HL-60 (cell line): ENCODE measurements around the gene HNRNPL.

ENCODE experiments used
- DNase-seq, 2 experiments: peaks; one replicate each; pipeline ENCODE4 v3.0.0-alpha.2; 2010 to 2020; ENCODE audit warnings: low read depth in 1 of 2, low spot score in 1 of 2
- H3K27ac ChIP-seq: fragments of 250-450 bp; sonication (Bioruptor Pico); replicated peaks from 2 replicates; pipeline ENCODE4 v1.5.1; 2020; ENCODE audit warnings: mild to moderate bottlenecking, moderate library complexity
- H3K27me3 ChIP-seq: fragments of 250-450 bp; sonication (Bioruptor Pico); 2 replicates; pipeline ENCODE4 v1.5.1; 2021; ENCODE audit warnings: mild to moderate bottlenecking, moderate library complexity; ENCODE audit not compliant: insufficient read depth, poor library complexity, severe bottlenecking
- H3K4me3 ChIP-seq: replicated peaks from 2 replicates; pipeline ENCODE4 v1.5.1; 2011; ENCODE audit warnings: mild to moderate bottlenecking, control low read depth, low read length; ENCODE audit not compliant: insufficient read depth
- CTCF ChIP-seq: IDR thresholded peaks from one replicate; pipeline ENCODE4 v1.5.1; 2011; ENCODE audit warnings: low read length, control low read depth, inconsistent platforms; ENCODE audit not compliant: insufficient read depth
- GABPA ChIP-seq: IDR thresholded peaks from 2 replicates; pipeline ENCODE4 v1.6.1; 2012; ENCODE audit warnings: low read depth
- POLR2AphosphoS5 ChIP-seq: IDR thresholded peaks from 2 replicates; pipeline ENCODE4 v1.6.1; 2012; ENCODE audit warnings: low read depth
- REST ChIP-seq: IDR thresholded peaks from 2 replicates; pipeline ENCODE4 v1.6.1; 2012; ENCODE audit warnings: low read depth; ENCODE audit not compliant: insufficient replicate concordance
- SPI1 ChIP-seq: IDR thresholded peaks from 2 replicates; pipeline ENCODE4 v1.6.1; 2012; ENCODE audit warnings: low read depth, mild to moderate bottlenecking, borderline replicate concordance

HNRNPL gene

GRCh38 chr19:38806371-38806770 lies 43.4 kb downstream of the HNRNPL start:
- Histone ChIP-seq H3K27ac (no peak overlapping the region), H3K27me3 (no peaks in the 10 kb centered on the region), H3K4me3 (no peak overlapping the region)
- TF ChIP-seq SPI1 (no peak), POLR2AphosphoS5 (no peak)
- no peak for DNase-seq

DNA sequence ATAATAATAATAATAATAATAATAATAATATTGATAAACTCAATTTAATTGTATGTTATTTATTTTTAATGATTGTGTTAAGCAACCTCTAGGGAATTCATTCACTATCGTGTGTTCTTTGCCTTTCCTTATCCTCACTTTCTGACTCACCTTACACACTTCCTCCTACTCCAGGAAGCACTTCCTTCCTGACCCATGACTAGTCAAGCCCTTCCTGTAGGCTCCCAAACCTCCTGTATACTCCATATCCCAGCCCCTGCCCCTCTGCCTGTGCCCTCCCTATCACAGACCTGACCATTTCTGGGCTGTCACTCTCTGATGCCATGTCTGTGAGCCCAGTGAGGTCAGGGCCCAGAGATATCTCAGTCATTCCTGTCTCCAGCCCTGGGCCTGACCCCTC lies 44.6 kb downstream of the HNRNPL start:
- DNase-seq: no peak
- no peaks in the 10 kb centered on the region for H3K27me3 ChIP-seq
- no peak for TF ChIP-seq GABPA
- 0 out of 2 replicates have a peak, but pooled peaks have one; percentile 3 for TF ChIP-seq SPI1
- no peak for TF ChIP-seq CTCF
- H3K4me3 ChIP-seq: no peak overlapping the region
- H3K27ac ChIP-seq: no peak overlapping the region

GRCh38 chr19:38803543-38803942 lies 46.2 kb downstream of the HNRNPL start:
- H3K27ac ChIP-seq: no peak overlapping the region
- no peak for TF ChIP-seq POLR2AphosphoS5
- no peak for TF ChIP-seq GABPA
- no peak for TF ChIP-seq REST
- no peak for TF ChIP-seq CTCF
- TF ChIP-seq SPI1: no peak
- H3K4me3 ChIP-seq: no peak overlapping the region
- DNase-seq: no peak
- no peaks in the 10 kb centered on the region for H3K27me3 ChIP-seq

- H3K27ac ChIP-seq: no peak overlapping the region
- H3K4me3 ChIP-seq: no peak overlapping the region
- no peak for DNase-seq
- H3K27me3 ChIP-seq: no peaks in the 10 kb centered on the region
- TF ChIP-seq CTCF (no peak), GABPA (no peak), POLR2AphosphoS5 (no peak), REST (no peak), SPI1 (no peak)
These were observed 48.3 kb downstream of the HNRNPL start for GRCh38 chr19:38801359-38802095.
